ENCODE data around the gene CDK16. TPM values are rescaled to one million over a fixed set of nuclear protein-coding genes. Genes with fewer than 3 reads are reported as not detected.

Gene CDK16
- total RNA-seq, 1 experiment from 2014 or later = 134 TPM

DNA sequence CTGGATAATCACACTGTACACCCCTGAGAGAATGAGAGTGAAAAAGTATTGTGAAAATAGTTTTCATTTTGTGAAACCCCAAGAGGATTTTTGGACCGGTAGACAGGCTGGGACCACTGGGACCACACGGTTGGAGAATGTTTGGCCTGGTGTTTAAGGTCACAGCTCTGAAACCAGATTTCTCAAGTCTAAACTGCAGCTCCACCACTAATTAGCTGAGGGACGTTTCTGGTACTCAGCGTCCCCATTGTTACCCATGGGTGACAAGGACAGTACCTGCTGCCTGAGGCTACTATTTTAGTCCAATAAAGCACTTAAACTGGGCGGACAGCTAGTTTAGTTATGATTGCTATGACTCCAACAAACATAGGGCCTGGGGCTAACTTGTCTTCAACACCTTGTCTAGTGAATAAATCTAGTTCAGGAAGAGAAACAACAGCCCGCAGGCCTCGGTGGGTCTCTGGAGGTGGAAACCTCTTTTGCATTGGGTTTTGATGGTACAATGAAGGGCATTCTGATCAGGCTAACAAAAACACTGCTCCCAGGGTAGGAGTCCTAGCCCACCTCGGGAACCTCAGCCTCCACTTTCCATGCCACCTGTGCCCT is 13.8 kb downstream of the CDK16 start:
- POLR2A ChIA-PET = interaction anchor here (0.6 kb wide), 1 partner anchor 87 kb away, joined by 3 read pairs; the partner anchor contains the start of gene RBM10
- TSS peak; percentile 92 for BruUV-seq (replicated peaks)
- CTCF ChIA-PET = no interaction called here
- H3K4me1 ChIP-seq (ENCODE audit: control insufficient read depth, insufficient read depth, low read length) = peaks cover 10% of the 10 kb centered on the region; the same call in 1 of the 2 replicates
- peaks cover 8% of the 10 kb centered on the region for H3K36me3 ChIP-seq (ENCODE audit: control insufficient read depth, insufficient read depth, low read length)
- ATAC-seq (no peak), DNase-seq (ENCODE audit: low read depth, low spot score) (no peak)
- H3K27me3 ChIP-seq (ENCODE audit: control insufficient read depth, insufficient read depth, low read length) = no peaks in the 10 kb centered on the region
- intact Hi-C loops (cut with micrococcal nuclease; ENCODE audit: unreplicated experiment) = no loop called here
- peak overlapping the region; percentile 64 to 70 for H3K4me3 ChIP-seq (ENCODE audit: low read depth in 2 of 2, low read length in 2 of 2)
- TF ChIP-seq POLR2AphosphoS5 (IDR thresholded peaks at IDR 0.05; ENCODE audit: low read depth, low read length) = no peak
- no peak for TF ChIP-seq REST (IDR thresholded peaks at IDR 0.05; ENCODE audit: insufficient read depth in 1 of 2, low read depth in 2 of 2, low read length in 1 of 2)
- no peaks in the 10 kb centered on the region for H3K9me3 ChIP-seq (ENCODE audit: control insufficient read depth, insufficient read depth, low read depth, low read length)
- in situ Hi-C loops (cut with HindIII; ENCODE audit: low pct_unique_long_range_greater_than_20kb, low sequenced_read_pairs) = no loop called here
- H3K27ac ChIP-seq (ENCODE audit: low read length) = peak overlapping the region; percentile 90

GRCh38 chrX:47232803-47233332 is 14.4 kb downstream of the CDK16 start, which contains the start of gene USP11:
Gene USP11, plus strand, starts transcription at chrX:47233009. Its CDS starts 35 bp downstream, at chrX:47233044.
- ChIA-PET POLR2A (interaction anchor here (0.6 kb wide), 2 partner anchors 17 to 192 kb away, joined by 3 to 6 read pairs; no protein-coding TSS in a partner anchor), CTCF (no interaction called here)
- in situ Hi-C loops (cut with HindIII; ENCODE audit: low pct_unique_long_range_greater_than_20kb, low sequenced_read_pairs) = no loop called here
- Histone ChIP-seq H3K9me3 (ENCODE audit: control insufficient read depth, insufficient read depth, low read depth, low read length) (no peaks in the 10 kb centered on the region), H3K4me3 (ENCODE audit: low read depth in 2 of 2, low read length in 2 of 2) (peak within 1 kb of the TSS; percentile 64 to 70), H3K27me3 (ENCODE audit: control insufficient read depth, insufficient read depth, low read length) (no peaks in the 10 kb centered on the region), H3K27ac (ENCODE audit: low read length) (peak within 1 kb of the TSS; percentile 96), H3K4me1 (ENCODE audit: control insufficient read depth, insufficient read depth, low read length) (peaks cover 10% of the 10 kb centered on the region; the same call in 1 of the 2 replicates), H3K36me3 (ENCODE audit: control insufficient read depth, insufficient read depth, low read length) (peaks cover 6% of the 10 kb centered on the region)
- ATAC-seq (peak; percentile 59), DNase-seq (ENCODE audit: low read depth, low spot score) (no peak)
- TF ChIP-seq REST (IDR thresholded peaks at IDR 0.05; ENCODE audit: insufficient read depth in 1 of 2, low read depth in 2 of 2, low read length in 1 of 2) (no peak), POLR2AphosphoS5 (IDR thresholded peaks at IDR 0.05; ENCODE audit: low read depth, low read length) (no peak), SIN3A (IDR thresholded peaks at IDR 0.05; ENCODE audit: borderline replicate concordance, insufficient read depth, low read depth, low read length) (no peak), TCF7L2 (IDR thresholded peaks at IDR 0.05; ENCODE audit: low read depth, low read length) (no peak)
- TF ChIP-seq, protein P1, sequence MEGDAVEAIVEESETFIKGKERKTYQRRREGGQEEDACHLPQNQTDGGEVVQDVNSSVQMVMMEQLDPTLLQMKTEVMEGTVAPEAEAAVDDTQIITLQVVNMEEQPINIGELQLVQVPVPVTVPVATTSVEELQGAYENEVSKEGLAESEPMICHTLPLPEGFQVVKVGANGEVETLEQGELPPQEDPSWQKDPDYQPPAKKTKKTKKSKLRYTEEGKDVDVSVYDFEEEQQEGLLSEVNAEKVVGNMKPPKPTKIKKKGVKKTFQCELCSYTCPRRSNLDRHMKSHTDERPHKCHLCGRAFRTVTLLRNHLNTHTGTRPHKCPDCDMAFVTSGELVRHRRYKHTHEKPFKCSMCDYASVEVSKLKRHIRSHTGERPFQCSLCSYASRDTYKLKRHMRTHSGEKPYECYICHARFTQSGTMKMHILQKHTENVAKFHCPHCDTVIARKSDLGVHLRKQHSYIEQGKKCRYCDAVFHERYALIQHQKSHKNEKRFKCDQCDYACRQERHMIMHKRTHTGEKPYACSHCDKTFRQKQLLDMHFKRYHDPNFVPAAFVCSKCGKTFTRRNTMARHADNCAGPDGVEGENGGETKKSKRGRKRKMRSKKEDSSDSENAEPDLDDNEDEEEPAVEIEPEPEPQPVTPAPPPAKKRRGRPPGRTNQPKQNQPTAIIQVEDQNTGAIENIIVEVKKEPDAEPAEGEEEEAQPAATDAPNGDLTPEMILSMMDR (IDR thresholded peaks at IDR 0.05) = no peak
- intact Hi-C loops (cut with micrococcal nuclease; ENCODE audit: unreplicated experiment) = no loop called here
- BruUV-seq (replicated peaks) = no TSS peak

All from Panc1 (cell line).